ENCODE results near the gene PLCB1. TPM values are rescaled to one million over a fixed set of nuclear protein-coding genes. Genes with fewer than 3 reads are reported as not detected.

The PLCB1 gene
- total and polyA plus RNA-seq, 2 experiments from 2014 or later: 14.9 to 20.7 TPM

DNA sequence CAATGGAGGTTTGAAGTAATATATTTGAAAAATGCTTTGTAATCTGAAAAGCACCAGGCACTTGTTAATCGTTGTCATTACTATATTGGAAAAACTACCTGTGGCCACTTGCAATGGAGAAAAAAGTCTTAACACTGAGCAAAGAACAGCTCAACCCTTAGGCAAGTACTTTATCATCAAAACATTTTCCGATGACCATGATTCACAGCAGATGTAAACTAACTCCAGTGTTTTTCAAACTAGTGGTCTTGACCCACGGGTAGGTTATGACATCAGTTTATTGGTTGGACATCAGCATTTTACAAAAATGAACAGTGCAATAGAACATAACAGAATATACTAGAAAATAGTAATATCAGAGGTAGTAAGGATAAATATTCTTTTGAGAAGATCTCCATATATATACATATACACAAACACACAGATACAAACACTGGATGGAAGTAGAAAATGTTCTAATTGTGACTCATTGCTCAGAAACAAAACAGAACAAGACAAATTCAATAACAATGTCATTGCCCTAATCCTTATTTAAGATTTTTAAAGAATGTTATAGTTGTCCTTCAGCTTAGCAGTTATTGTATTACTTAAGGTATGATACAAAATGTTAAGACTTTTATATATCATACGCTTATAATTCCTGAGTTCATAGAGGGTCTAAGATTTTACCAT, 123.0 kb downstream of the PLCB1 start (continued):
- TF ChIP-seq REST (IDR thresholded peaks at IDR 0.05; ENCODE audit: unreplicated experiment): no peak
- no peak for TF ChIP-seq POLR2AphosphoS5 (IDR thresholded peaks at IDR 0.05; ENCODE audit: low read depth)
- no peak for TF ChIP-seq JUNB (IDR thresholded peaks at IDR 0.05; ENCODE audit: unreplicated experiment)

- H3F3A ChIP-seq (replicated peaks; ENCODE audit: low read depth): no peaks in the 10 kb centered on the region
- peaks cover 4% of the 10 kb centered on the region; the same call in 1 of the 2 replicates for H3K9me2 ChIP-seq (ENCODE audit: insufficient read depth)
- H3K4me3 Mint-ChIP-seq: no peak overlapping the region
- peaks cover 2% of the 10 kb centered on the region for H3K27me3 Mint-ChIP-seq (ENCODE audit: insufficient read depth, low read depth, poor library complexity)
- no peaks in the 10 kb centered on the region for H4K20me1 ChIP-seq (replicated peaks; ENCODE audit: insufficient read depth)
- H3K79me2 ChIP-seq (replicated peaks; ENCODE audit: insufficient read depth): no peaks in the 10 kb centered on the region
- DNase-seq (ENCODE audit: low spot score): no peak
- H3K27ac Mint-ChIP-seq: no peak overlapping the region
- H3K4me1 ChIP-seq (ENCODE audit: insufficient read depth): no peaks in the 10 kb centered on the region
- ATAC-seq: no peak
- H3K27me3 ChIP-seq (ENCODE audit: insufficient read depth): no peaks in the 10 kb centered on the region
- no peaks in the 10 kb centered on the region for H3K4me1 Mint-ChIP-seq
- no peak overlapping the region for H3K27ac ChIP-seq (ENCODE audit: low read depth)
- H3K9me3 Mint-ChIP-seq: no peaks in the 10 kb centered on the region
- H3K36me3 Mint-ChIP-seq (ENCODE audit: low read depth): no peaks in the 10 kb centered on the region
- no peak overlapping the region for H3K4me2 ChIP-seq
- H2AFZ ChIP-seq: no peak overlapping the region
- no peak overlapping the region for H3K4me3 ChIP-seq
- H3K36me3 ChIP-seq (ENCODE audit: insufficient read depth): no peaks in the 10 kb centered on the region
- TF ChIP-seq EZH2phosphoT487 (IDR thresholded peaks at IDR 0.05; ENCODE audit: unreplicated experiment): no peak
- no peak for TF ChIP-seq POLR2AphosphoS5 (IDR thresholded peaks at IDR 0.05; ENCODE audit: low read depth)
- TF ChIP-seq ZNF331 (CRISPR knock-in tag; IDR thresholded peaks at IDR 0.05; ENCODE audit: low read depth): no peak
- TF ChIP-seq REST (IDR thresholded peaks at IDR 0.05; ENCODE audit: unreplicated experiment): no peak
- TF ChIP-seq ETS1 (IDR thresholded peaks at IDR 0.05): no peak
- TF ChIP-seq NANOG (IDR thresholded peaks at IDR 0.05; ENCODE audit: borderline replicate concordance): no peak
- TF ChIP-seq CREB1 (CRISPR knock-in tag; IDR thresholded peaks at IDR 0.05; ENCODE audit: low read depth): no peak
- TF ChIP-seq, protein P1, sequence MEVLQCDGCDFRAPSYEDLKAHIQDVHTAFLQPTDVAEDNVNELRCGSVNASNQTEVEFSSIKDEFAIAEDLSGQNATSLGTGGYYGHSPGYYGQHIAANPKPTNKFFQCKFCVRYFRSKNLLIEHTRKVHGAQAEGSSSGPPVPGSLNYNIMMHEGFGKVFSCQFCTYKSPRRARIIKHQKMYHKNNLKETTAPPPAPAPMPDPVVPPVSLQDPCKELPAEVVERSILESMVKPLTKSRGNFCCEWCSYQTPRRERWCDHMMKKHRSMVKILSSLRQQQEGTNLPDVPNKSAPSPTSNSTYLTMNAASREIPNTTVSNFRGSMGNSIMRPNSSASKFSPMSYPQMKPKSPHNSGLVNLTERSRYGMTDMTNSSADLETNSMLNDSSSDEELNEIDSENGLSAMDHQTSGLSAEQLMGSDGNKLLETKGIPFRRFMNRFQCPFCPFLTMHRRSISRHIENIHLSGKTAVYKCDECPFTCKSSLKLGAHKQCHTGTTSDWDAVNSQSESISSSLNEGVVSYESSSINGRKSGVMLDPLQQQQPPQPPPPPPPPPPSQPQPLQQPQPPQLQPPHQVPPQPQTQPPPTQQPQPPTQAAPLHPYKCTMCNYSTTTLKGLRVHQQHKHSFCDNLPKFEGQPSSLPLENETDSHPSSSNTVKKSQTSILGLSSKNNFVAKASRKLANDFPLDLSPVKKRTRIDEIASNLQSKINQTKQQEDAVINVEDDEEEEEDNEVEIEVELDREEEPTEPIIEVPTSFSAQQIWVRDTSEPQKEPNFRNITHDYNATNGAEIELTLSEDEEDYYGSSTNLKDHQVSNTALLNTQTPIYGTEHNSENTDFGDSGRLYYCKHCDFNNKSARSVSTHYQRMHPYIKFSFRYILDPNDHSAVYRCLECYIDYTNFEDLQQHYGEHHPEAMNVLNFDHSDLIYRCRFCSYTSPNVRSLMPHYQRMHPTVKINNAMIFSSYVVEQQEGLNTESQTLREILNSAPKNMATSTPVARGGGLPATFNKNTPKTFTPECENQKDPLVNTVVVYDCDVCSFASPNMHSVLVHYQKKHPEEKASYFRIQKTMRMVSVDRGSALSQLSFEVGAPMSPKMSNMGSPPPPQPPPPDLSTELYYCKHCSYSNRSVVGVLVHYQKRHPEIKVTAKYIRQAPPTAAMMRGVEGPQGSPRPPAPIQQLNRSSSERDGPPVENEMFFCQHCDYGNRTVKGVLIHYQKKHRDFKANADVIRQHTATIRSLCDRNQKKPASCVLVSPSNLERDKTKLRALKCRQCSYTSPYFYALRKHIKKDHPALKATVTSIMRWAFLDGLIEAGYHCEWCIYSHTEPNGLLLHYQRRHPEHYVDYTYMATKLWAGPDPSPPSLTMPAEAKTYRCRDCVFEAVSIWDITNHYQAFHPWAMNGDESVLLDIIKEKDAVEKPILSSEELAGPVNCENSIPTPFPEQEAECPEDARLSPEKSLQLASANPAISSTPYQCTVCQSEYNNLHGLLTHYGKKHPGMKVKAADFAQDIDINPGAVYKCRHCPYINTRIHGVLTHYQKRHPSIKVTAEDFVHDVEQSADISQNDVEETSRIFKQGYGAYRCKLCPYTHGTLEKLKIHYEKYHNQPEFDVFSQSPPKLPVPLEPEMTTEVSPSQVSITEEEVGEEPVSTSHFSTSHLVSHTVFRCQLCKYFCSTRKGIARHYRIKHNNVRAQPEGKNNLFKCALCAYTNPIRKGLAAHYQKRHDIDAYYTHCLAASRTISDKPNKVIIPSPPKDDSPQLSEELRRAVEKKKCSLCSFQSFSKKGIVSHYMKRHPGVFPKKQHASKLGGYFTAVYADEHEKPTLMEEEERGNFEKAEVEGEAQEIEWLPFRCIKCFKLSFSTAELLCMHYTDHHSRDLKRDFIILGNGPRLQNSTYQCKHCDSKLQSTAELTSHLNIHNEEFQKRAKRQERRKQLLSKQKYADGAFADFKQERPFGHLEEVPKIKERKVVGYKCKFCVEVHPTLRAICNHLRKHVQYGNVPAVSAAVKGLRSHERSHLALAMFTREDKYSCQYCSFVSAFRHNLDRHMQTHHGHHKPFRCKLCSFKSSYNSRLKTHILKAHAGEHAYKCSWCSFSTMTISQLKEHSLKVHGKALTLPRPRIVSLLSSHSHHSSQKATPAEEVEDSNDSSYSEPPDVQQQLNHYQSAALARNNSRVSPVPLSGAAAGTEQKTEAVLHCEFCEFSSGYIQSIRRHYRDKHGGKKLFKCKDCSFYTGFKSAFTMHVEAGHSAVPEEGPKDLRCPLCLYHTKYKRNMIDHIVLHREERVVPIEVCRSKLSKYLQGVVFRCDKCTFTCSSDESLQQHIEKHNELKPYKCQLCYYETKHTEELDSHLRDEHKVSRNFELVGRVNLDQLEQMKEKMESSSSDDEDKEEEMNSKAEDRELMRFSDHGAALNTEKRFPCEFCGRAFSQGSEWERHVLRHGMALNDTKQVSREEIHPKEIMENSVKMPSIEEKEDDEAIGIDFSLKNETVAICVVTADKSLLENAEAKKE (CRISPR knock-in tag; IDR thresholded peaks at IDR 0.05): no peak
These were observed 124.0 kb downstream of the PLCB1 start for GRCh38 chr20:8255945-8256632.
